ENCODE measurements around the gene SPEF1.

The SPEF1 gene

GRCh38 chr20:3766422-3767109, 14.7 kb downstream of the SPEF1 start:
- DNase-seq (ENCODE audit: low read depth in 2 of 2), result no peak

GRCh38 chr20:3765171-3765882, 15.9 kb downstream of the SPEF1 start:
- no peak for DNase-seq (ENCODE audit: low read depth in 2 of 2)

GRCh38 chr20:3764659-3765058, 16.6 kb downstream of the SPEF1 start:
- no peak for DNase-seq (ENCODE audit: low read depth in 2 of 2)

DNA sequence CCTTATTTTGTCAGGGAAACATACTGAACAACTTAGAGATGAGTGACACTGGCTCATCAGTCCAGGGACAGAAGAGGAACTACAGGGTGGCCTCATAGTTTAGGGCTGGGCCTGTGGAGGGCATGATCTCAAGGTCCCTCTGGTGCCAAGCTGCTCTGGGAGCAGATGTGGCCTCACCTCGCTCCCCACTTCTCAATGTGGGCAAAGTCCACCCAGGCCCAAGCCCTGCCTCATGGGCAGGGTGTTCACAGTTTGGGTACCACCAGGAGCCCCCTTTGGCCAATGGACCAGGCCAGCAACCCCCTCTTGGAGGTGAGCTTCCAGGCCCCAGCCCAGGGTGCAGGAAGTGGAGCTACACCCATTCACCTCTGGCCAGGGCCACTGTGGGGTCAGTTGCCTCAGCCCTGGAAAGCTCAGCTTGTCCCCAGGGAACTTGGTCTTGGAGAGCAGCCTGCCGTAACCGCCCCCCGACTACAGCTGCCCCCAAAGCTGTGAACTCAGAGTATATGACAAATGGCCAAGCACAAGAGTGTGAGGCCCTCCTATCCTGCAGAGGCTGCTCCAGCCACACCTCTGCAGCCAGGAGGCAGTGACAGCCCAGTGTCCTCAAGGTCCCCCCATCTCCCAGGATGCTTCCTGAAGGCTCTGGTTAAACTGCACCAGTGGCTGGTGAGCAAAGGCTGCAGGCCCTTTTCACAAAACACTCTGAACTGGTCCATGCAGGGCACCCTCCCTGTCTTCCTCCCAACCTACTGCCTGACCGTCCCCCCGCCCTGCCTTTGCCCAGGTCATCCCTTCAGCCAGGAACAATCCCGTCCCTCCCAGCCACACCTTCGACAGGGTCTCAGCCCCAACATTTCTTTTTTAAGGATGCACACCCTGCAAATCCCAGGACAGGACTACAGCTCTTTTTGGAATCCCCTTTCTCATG, 17.3 kb downstream of the SPEF1 start:
- DNase-seq (ENCODE audit: low read depth in 2 of 2), result no peak

GRCh38 chr20:3760655-3761348, 20.4 kb downstream of the SPEF1 start:
- DNase-seq (ENCODE audit: low read depth in 2 of 2), result no peak

GRCh38 chr20:3759884-3760283, 21.4 kb downstream of the SPEF1 start:
- DNase-seq (ENCODE audit: low read depth in 2 of 2), result no peak

DNA sequence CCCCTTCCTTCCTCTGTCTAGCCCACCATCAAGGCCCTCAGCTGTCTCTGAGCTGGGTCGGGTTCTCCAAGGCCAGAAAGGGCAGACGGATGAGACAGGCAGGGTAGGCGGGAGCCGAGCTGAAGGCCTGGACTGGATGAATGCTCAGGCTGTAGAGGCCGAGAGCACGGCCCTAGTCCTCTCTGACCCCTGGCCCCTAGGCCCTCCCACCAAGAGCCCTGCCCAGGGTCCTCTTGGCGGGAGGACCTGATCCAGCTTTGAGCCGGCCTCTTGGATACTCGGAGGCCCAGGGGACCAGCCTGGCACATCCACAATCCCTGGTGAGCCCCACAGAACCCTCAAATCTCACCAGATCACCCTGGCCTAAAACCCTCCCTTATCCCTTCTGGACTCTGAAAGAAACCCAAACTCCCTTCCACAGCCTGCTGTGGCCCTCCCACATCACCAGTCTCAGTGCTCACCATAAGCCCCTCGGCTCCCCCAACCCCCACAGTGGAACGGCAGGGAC, 21.9 kb downstream of the SPEF1 start:
- no peak for DNase-seq (ENCODE audit: low read depth in 2 of 2)

DNA sequence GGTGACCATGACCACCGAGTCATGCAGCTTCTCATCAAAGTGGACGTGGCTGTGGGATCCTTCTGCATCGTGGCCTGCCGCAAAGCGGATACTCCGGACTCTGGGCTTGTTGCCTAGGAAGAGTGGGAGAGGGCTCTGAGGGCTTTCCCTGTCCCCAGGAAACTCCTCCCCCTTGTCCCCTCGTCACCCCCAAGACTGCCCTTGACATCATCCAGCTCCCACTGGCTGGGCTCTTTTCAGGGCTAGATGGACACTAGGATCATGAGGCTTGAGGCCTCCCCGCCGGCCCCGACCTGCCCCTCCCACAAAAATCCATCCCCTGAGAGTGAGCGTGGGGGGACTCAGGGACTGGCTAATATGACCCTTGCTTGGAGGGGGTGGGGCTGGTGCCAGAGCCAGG, 22.7 kb downstream of the SPEF1 start:
- DNase-seq (ENCODE audit: low read depth in 2 of 2), result no peak

DNA sequence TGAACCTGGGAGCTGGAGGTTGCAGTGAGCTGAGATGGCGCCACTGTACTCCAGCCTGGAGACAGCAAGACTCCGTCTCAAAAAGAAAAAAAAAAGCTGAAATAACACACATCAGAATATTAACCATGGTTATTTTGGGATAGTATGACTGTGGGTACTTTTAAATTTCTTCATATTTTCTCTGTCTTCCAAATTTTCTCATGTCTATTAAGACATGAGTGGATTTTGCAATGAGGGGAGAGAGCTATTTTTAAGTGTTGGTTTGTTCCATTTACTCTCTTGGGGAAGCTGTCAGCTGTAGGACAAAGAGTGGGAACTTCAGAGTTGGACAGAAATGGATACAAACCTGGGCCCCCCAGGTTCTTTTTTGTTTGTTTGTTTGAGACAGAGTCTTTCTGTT, 24.0 kb downstream of the SPEF1 start:
- no peak for DNase-seq (ENCODE audit: low read depth in 2 of 2)

DNA sequence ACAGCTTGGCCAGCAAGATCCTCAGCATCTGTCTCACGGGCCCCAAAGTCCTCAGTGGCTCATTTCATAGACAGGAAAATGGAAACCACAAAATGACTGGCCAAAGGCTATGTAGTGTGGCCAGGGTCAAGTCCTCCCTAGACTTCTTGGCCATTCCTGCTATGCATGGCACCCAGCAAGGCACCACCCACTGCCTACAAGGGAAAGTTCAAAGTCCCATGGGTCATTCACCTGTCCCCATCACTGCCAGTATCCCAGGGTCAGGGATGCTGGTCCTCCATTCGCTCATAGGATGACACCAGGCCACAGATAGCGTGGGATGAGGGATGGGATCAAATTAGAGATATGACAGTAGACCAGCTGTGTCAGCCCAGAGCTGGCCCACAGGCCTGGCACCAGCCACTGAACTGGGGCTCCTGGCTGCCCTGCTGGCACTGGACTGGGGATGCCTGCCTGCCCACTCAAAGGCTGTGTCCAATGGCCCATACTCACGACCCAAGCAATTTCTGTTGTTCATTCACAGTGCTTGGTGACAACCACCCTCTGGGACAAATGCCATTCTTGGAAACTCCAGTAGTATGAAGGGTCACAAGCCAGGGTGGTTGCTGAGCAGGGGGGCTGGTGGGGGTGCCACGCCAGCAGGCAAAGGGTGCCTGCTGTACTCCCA, 25.3 kb downstream of the SPEF1 start:
- DNase-seq (ENCODE audit: low read depth in 2 of 2), result no peak

- no peak for DNase-seq (ENCODE audit: low read depth in 2 of 2)
Measured at GRCh38 chr20:3755269-3755668, 26.0 kb downstream of the SPEF1 start.

- DNase-seq (ENCODE audit: low read depth in 2 of 2), result no peak
Measured at GRCh38 chr20:3754276-3754630, 27.0 kb downstream of the SPEF1 start.

DNA sequence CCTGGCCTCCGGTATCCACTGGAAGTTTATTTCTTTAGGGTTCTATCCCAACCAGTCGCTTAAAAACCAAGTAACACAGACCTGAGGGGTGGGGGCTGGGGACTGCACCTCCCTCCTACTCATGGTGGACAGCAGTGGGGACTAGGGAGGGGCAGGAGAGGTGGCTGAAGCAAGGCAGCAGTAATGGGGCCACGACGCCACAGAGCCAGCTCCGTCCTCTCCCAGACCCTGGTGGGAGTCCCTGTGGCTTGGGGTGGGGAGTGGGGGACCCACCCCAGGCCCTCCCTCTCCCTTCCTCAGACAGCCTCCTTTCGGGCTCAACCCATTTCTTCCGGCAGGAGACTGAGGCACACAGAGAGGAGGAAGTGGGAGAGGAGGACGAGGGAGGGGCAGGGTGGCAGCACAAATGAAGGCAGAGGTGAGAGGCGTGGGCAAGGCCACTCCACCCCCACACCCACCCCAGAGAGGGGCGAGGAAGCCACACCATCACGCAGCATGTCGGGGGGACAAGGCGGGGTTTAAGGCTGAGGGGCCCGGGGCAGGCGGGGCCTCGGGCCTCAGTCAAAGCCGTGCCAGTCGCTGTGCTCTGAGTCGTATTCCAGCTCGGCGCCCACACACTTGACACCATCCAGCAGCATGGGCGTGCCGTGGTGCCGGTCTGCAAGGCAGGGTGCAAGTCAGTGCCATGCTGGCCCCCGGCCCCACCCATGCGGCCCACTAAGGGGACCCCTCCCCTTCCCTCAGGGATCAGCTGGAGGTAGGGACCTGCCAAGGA, 27.6 kb downstream of the SPEF1 start:
- DNase-seq (ENCODE audit: low read depth in 2 of 2), result no peak

GRCh38 chr20:3753098-3753497, 28.1 kb downstream of the SPEF1 start:
- DNase-seq (ENCODE audit: low read depth in 2 of 2), result peak in 1 of 2 donors; percentile 32

DNA sequence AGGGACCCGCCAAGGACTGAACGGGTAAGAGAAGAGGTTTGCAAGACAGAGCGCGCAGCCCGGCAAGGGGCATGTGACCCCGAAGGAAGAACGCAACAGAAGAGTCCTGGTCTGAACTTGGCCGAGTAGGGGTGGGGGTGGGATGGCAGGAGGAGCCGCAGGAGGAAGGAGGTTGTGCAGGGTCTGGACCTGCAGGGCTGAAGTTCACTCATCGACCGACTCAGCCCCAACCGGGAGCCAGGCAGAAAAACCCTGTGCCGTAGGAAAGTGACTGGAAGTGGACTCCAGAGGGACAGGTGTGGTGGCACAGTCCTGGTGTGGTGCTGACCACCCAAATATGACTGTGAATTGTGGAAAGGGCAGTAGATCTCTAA, 28.9 kb downstream of the SPEF1 start:
- DNase-seq (ENCODE audit: low read depth in 2 of 2), result no peak

DNA sequence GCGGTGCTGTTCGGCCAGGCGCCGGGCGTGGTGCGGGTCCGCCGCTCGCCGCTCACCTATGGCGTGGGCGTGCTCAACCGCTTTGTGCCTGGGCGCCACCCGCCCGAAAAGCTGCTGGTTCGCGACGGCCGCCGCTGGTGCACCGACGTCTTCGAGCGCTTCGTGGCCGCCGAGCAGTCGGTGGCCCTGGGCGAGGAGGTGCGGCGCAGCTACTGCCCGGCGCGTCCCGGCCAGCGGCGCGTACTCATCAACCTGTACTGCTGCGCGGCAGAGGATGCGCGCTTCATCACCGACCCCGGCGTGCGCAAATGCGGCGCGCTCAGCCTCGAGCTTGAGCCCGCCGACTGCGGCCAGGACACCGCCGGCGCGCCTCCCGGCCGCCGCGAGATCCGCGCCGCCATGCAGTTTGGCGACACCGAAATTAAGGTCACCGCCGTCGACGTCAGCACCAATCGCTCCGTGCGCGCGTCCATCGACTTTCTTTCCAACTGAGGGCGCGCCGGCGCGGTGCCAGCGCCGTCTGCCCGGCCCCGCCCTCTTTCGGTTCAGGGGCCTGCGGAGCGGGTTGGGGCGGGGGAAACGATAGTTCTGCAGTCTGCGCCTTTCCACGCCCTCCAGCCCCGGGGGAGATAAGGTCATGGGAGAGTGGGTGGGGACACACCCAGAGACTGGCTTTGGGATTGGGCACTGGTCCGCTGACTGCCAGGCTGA, 29.4 kb downstream of the SPEF1 start:
- DNase-seq (ENCODE audit: low read depth in 2 of 2), result no peak

GRCh38 chr20:3751305-3751674, 30.0 kb downstream of the SPEF1 start:
- no peak for DNase-seq (ENCODE audit: low read depth in 2 of 2)

DNA sequence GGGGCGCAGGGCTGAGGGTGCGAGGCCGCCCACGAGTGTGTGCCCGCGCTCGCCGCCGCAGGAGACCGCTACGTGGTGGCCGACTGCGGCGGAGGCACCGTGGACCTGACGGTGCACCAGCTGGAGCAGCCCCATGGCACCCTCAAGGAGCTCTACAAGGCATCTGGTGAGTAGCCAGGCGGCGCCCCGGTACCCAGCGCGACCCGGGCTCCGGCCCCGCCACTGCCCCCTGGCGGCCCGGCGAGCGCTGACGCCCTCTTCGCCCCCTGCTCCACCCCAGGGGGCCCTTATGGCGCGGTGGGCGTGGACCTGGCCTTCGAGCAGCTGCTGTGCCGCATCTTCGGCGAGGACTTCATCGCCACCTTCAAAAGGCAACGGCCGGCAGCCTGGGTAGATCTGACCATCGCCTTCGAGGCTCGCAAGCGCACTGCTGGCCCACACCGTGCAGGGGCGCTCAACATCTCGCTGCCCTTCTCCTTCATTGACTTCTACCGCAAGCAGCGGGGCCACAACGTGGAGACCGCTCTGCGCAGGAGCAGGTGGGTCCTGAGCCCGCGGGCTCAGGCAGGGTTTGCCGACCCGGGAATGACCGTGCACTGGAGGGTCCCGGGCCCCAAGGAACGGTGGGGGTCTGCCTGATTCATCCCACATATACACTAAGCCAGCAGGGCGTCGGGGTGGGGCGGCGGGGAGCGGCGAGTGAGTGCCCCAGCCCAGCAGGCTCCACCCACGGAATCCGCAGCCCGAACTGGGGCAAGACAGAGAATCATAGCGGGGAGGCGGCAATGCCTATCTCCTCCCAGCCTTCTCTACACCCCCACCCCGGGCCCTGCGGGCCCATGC, 31.3 kb downstream of the SPEF1 start:
- no peak for DNase-seq (ENCODE audit: low read depth in 2 of 2)

- DNase-seq (ENCODE audit: low read depth in 2 of 2), result no peak
Measured at GRCh38 chr20:3749087-3749688, 32.1 kb downstream of the SPEF1 start.
